ENCODE measurements around the gene SORBS1. TPM values are rescaled to one million over a fixed set of nuclear protein-coding genes. Genes with fewer than 3 reads are reported as not detected.

The SORBS1 gene
- total RNA-seq, 1 experiment from 2014 or later = 0.56 TPM

DNA sequence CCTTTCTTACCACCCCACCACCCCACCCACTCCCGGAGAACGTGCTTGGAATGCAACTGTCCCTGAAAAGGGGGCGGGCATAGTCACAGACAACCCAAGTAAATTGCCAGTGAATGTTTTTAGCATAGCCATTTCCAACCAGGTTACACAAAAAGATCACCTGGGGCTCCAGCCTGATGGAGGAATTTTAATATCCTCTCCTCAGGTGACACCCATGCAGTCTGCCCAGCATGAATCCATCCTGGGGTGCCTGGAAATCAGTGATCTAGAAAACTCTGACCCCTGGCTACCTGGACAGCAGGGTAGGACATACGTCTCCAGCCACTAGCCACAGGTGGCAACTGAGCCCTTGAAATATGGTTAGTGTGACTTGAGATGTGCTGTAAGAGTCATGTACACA lies 61.1 kb downstream of the SORBS1 start:
- no peak for DNase-seq (ENCODE audit: low spot score)

DNA sequence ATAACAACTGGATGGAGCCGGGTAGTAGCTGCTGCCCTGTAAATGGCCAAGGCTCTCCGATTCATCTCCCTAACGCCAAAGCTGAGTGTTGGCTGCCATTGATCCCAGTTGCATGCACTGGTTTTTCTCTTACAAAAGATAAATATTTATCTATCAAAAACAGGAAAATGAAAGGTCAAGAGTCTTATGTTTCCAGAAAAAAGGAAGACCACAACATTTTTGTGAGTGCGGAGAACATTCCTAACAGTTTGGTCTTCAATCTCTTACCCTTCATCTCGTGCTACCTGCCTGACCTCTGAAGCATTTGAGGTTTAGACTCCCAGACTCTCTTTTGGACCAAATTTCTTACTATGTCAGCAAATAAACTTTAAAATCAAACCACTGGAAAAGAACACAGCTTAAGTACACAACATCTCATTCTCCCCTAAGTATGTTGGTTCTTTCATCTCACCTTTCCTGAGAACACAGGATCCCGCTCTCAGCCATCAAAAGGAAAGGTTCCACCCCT lies 61.6 kb downstream of the SORBS1 start:
- TF ChIP-seq, protein P1, sequence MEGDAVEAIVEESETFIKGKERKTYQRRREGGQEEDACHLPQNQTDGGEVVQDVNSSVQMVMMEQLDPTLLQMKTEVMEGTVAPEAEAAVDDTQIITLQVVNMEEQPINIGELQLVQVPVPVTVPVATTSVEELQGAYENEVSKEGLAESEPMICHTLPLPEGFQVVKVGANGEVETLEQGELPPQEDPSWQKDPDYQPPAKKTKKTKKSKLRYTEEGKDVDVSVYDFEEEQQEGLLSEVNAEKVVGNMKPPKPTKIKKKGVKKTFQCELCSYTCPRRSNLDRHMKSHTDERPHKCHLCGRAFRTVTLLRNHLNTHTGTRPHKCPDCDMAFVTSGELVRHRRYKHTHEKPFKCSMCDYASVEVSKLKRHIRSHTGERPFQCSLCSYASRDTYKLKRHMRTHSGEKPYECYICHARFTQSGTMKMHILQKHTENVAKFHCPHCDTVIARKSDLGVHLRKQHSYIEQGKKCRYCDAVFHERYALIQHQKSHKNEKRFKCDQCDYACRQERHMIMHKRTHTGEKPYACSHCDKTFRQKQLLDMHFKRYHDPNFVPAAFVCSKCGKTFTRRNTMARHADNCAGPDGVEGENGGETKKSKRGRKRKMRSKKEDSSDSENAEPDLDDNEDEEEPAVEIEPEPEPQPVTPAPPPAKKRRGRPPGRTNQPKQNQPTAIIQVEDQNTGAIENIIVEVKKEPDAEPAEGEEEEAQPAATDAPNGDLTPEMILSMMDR (conservative IDR thresholded peaks at IDR 0.05; ENCODE audit: low read depth, low read length) = no peak
- TF ChIP-seq EZH2 (IDR thresholded peaks at IDR 0.05; ENCODE audit: borderline replicate concordance, low read depth, low read length, poor library complexity, severe bottlenecking) = no peak
- BruUV-seq (replicated peaks) = no TSS peak
- CTCF ChIA-PET = no interaction called here
- POLR2A ChIA-PET (ENCODE audit: low non-redundant PET) = no interaction called here
- no peak overlapping the region for H3K27ac ChIP-seq (ENCODE audit: low read depth, low read length, poor library complexity, severe bottlenecking)
- H3K36me3 ChIP-seq (ENCODE audit: insufficient read depth, low read length, poor library complexity, severe bottlenecking) = no peaks in the 10 kb centered on the region
- no peak for DNase-seq (ENCODE audit: low spot score)
- no peak overlapping the region for H3K4me3 ChIP-seq (ENCODE audit: low read depth, low read length, poor library complexity, severe bottlenecking)
- H3K27me3 ChIP-seq (replicated peaks; ENCODE audit: insufficient read depth, low read depth, low read length, poor library complexity) = peaks cover 3% of the 10 kb centered on the region
- no peaks in the 10 kb centered on the region for H3K4me1 ChIP-seq (ENCODE audit: insufficient read depth, low read length, poor library complexity, severe bottlenecking)
- H3K9me3 ChIP-seq (ENCODE audit: low read depth, low read length, poor library complexity, severe bottlenecking) = no peaks in the 10 kb centered on the region
- intact Hi-C loops (cut with micrococcal nuclease; ENCODE audit: unreplicated experiment) = no loop called here

More for the DNA sequence above, 61.1 kb downstream of the SORBS1 start:
- no TSS peak for BruUV-seq (replicated peaks)
- H3K9me3 ChIP-seq (ENCODE audit: low read depth, low read length, poor library complexity, severe bottlenecking) = no peaks in the 10 kb centered on the region
- no peak overlapping the region for H3K27ac ChIP-seq (ENCODE audit: low read depth, low read length, poor library complexity, severe bottlenecking)
- intact Hi-C loops (cut with micrococcal nuclease; ENCODE audit: unreplicated experiment) = no loop called here
- ChIA-PET CTCF (no interaction called here), POLR2A (ENCODE audit: low non-redundant PET) (no interaction called here)
- TF ChIP-seq, protein P1 (conservative IDR thresholded peaks at IDR 0.05; ENCODE audit: low read depth, low read length) = no peak
- TF ChIP-seq EZH2 (IDR thresholded peaks at IDR 0.05; ENCODE audit: borderline replicate concordance, low read depth, low read length, poor library complexity, severe bottlenecking) = no peak
- no peaks in the 10 kb centered on the region for H3K36me3 ChIP-seq (ENCODE audit: insufficient read depth, low read length, poor library complexity, severe bottlenecking)
- H3K27me3 ChIP-seq (replicated peaks; ENCODE audit: insufficient read depth, low read depth, low read length, poor library complexity) = peaks cover 9% of the 10 kb centered on the region
- H3K4me3 ChIP-seq (ENCODE audit: low read depth, low read length, poor library complexity, severe bottlenecking) = no peak overlapping the region
- H3K4me1 ChIP-seq (ENCODE audit: insufficient read depth, low read length, poor library complexity, severe bottlenecking) = no peaks in the 10 kb centered on the region

DNA sequence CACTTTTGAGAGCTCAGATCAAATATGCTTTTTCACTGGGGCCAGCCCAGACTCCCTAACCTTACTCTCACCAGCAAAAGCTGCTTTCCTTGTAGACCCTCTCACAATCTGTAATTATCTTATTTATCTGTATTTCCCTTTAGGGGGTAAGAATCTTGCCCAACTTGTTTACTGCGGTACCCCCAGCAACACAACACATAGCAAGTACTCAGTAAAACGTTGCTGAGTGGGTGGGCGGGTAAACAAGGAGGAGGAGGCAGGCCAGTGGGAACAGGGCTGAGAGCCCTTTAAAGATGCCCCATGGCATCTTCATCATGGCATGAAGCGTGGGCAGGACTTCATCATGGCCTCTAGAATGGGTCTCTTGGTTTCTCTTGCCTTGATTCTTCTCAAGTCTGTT lies 64.2 kb downstream of the SORBS1 start:
- POLR2A ChIA-PET (ENCODE audit: low non-redundant PET) = interaction anchor here (0.7 kb wide), 1 partner anchor 59 kb away, joined by 3 read pairs; no protein-coding TSS in a partner anchor
- TF ChIP-seq, protein P1 (conservative IDR thresholded peaks at IDR 0.05; ENCODE audit: low read depth, low read length) = no peak
- TF ChIP-seq EZH2 (IDR thresholded peaks at IDR 0.05; ENCODE audit: borderline replicate concordance, low read depth, low read length, poor library complexity, severe bottlenecking) = no peak
- Histone ChIP-seq H3K36me3 (ENCODE audit: insufficient read depth, low read length, poor library complexity, severe bottlenecking) (no peaks in the 10 kb centered on the region), H3K4me3 (ENCODE audit: low read depth, low read length, poor library complexity, severe bottlenecking) (no peak overlapping the region), H3K9me3 (ENCODE audit: low read depth, low read length, poor library complexity, severe bottlenecking) (no peaks in the 10 kb centered on the region), H3K4me1 (ENCODE audit: insufficient read depth, low read length, poor library complexity, severe bottlenecking) (no peaks in the 10 kb centered on the region), H3K27me3 (replicated peaks; ENCODE audit: insufficient read depth, low read depth, low read length, poor library complexity) (no peaks in the 10 kb centered on the region), H3K27ac (ENCODE audit: low read depth, low read length, poor library complexity, severe bottlenecking) (no peak overlapping the region)
- intact Hi-C loops (cut with micrococcal nuclease; ENCODE audit: unreplicated experiment) = no loop called here
- no TSS peak for BruUV-seq (replicated peaks)
- no peak for DNase-seq (ENCODE audit: low spot score)
- CTCF ChIA-PET = no interaction called here

Data from A673 (cell line).